HG03097 (cell line): Measurements from ENCODE around the gene STYK1.
"Not testable (repeated sequence)": the region's sequence is repeated elsewhere in the genome, so short reads cannot be mapped to it uniquely, and the experiment has no call there.

Source experiments
- ATAC-seq: cut with Tn5 transposase; IDR thresholded peaks from one replicate; pipeline ENCODE4 v1.9.1; 2021; ENCODE audit not compliant: unreplicated experiment, low FRiP score

Gene STYK1

DNA sequence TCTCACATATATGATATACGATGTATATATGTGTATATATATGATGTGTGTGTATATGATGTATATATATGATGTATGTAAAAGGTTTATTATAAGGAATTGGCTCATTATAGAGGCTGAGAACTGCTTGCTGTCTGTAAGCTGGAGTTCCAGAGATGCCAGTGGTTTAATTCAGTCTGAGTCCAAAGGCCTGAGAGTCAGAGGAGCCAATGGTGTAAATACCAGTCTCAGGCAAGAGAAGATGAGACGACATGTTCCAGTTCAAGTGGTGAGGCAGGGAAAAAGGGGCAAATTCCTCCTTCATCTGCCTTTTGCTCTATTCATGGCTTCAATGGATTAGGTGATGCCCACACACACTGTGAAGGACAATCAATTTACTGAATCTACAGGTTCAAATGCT, 17.1 kb upstream of the STYK1 start:
- no peak for ATAC-seq

DNA sequence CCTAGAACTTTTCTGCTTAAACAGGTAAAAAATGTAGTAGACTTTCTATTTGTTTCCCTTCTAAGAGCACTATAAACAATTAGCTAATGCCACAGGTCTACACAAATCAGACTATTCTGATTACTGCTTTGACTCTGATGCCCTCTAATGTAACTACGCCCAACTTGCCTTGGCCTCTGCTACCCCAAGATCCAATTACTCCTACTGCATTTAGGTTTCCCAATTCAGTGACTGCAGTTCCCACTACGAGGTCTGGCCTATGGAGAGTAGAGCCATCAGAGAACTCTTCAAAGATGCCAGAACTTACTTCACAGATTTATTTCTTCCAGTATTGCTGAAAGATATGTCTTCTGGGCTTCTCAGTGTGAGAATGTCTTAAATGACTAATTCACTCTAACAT, 15.3 kb upstream of the STYK1 start:
- no peak for ATAC-seq

DNA sequence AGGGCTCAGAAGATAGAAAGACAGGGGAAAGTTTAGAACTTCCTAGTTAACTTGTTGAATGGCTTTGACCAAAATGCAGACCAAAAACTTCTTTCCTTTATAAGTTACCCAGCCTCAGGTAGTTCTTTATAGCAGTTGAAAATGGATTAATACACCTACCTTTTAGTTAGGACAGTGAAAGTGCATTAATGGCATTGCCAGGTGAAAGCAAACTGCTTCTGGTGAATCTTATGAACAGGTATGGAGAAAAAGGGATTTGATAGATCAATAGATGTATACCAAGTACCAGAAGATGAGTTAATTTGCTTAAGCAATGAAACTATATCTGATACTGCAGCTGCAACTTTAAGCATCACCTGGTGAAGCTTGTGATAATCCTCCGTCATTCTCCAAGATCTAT, 14.2 kb upstream of the STYK1 start:
- ATAC-seq: no peak

DNA sequence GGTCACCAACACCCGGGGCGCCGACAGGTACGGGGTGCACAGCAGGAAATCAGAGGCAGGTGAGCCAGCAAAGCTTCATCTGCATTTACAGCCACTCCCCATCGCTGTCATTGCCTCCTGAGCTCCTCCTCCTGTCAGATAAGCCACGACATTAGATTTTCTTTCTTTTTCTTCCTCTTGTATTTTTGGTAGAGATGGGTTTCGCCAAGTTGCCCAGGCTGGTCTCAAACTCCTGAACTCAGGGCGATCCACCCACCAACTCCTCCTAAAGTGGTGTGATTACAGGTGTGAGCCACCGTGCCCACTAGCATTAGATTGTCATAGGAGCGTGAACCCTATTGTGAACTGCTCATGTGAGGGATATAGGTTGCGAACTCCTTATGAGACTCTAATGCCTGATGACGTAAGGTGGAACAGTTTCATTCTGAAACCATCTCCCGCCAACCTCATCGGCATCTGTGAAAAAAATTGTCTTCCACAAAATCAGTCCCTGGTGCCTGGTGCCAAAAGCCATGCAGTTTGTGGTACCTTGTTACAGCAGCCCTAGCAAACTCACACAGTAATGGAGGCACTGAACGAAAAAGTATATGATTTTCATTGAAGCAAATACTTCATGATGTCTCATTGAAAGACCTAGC, 1.5 kb downstream of the STYK1 start:
- ATAC-seq: no peak

DNA sequence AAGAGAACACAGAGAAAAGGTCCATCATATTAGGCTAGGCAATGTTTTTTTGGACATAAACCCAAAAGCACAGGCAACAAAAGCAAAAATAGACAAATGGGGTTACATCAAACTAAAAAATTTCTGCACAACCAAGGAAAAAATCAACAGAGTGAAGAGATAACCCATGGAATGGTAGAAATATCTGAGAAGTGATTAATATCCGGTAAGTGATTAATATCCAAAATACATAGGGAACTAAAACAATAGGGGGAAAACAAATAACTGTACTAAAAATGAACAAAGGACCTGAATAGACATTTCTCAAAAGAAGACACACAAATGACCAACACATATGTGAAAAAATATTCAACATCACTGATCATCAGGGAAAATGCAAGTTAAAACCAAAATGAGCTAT, 4.3 kb downstream of the STYK1 start:
- no peak for ATAC-seq

- no peak for ATAC-seq
These were observed 5.3 kb downstream of the STYK1 start for GRCh38 chr12:10668526-10668925.

- no peak for ATAC-seq
These were observed 6.3 kb downstream of the STYK1 start for GRCh38 chr12:10667581-10667980.

DNA sequence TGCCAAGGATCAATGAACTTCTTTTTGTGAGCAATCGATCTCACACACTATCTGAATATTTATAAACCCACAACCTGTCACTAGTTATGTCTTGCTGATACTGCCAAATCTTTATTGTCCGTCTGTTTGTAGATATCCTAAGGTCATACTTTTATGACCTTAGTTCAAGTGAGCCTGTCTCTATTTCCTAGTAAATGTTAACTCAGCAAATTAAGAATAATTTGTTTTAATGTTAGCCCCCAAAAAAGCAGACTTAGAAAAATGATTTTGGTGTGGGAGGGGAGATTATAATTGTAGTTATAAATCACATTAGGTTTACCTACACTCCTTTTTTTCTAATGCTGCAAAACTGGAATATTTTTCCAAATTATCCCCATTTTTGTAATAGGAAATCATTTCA, 9.4 kb downstream of the STYK1 start:
- no peak for ATAC-seq

DNA sequence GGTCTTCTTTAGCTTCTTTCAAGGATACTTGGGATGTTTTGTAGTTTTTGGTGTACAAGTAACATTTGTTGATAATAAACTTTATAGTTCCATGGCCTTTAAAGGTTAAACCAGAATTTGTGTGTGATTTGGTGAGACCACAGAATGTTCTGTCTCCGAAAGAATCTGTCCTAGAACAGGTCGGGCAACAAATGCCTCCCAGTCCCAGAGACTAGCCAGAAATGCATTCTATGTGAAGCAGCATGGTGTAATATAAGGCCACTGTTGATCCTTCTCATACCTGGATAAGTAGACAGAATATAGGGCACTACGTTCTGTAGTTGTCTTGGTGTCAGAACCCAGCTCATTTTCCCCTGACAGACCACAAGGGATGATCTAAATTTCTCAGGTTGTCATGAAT, 10.0 kb downstream of the STYK1 start:
- no peak for ATAC-seq

- ATAC-seq: no peak
These were observed 12.5 kb downstream of the STYK1 start for GRCh38 chr12:10661338-10661737.

GRCh38 chr12:10654003-10654402, 19.8 kb downstream of the STYK1 start:
- no peak for ATAC-seq

DNA sequence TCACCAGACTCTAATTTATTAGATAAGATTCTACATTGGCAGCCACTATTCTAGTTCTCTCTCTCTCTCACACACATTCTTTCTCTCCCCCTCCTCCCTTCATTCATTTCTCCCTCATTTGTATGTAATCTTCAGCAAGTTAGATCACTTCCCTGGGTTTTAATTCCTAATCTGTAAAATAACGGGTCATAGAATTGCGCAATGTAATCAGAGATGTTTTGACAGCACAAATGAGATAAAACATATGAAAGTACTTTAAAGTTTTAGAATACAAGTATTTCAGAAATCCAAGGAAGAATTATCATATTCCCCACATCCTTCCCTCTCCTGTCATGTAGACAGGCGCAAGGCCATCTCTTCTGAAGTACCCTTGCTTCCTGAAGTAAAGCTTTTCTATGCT, 21.7 kb downstream of the STYK1 start:
- no peak for ATAC-seq

GRCh38 chr12:10646576-10646975, 27.3 kb downstream of the STYK1 start:
- not testable (repeated sequence) for ATAC-seq

DNA sequence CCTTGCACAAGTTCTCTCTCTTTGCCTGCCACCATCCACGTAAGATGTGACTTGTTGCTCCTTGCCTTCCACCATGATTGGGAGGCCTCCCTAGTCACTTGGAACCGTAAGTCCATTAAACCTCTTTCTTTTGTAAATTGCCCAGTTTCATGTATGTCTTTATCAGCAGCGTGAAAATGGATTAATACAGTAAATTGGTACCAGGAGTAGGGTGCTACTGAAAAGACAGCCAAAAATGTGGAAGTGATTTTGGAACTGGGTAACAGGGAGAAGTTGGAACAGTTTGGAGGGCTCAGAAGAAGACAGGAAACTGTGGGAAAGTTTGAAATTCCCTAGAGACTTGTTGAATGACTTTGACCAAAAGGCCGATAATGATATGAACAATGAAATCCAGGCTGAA, 27.9 kb downstream of the STYK1 start:
- ATAC-seq: no peak

DNA sequence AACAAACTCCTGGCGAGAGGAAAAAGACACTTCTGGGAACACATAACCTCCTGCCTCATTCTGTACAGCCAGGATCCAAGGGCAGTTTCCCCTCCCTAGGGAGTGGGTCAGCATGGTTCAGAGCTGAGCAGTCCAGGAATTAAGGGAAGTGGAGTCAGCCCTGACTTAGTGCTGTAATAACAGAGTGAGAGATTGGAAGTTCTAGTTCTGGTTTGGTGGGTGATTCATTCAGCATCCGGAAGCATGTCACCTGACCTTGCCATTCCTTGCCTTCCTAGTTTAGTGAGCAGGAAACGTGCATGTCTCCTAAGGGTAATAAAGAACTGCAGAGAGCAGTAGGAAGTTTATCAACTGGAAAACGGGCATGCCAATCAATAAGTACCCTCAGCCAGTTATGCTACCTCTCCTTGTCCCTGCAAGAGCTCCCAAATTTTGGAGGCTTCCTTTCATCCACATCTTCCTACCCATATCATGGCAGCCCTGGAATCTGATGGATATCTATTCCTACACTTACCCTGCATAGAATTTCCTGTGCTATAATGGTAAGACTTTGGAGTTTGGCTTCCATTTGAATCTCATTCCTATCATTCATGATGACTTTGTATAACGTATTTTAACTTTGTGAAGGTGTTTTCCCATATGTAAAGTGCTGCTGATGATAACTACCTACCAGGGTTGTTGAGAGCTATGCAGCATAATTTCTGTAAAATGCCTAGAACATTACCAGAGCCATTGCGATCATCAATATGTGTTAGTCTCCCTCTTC, 31.9 kb downstream of the STYK1 start:
- ATAC-seq: no peak

DNA sequence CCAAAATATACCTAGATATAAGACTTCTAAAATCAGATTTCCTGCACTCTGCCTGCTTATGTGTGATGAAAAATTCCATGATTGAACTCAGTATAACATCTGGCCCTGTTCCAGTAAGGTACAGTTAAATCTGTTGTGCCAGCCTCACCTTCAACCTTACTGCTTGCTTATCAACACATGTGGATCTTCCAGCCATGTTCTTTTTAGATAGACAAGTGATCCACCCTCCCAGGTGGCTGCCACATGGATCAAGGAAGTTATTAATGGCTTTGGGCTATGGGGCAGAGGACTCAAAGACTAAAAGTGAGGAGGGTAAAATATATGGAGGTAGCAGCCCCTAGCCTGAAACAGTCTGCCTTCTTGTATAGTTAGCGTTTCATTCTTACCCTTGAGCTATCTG, 35.1 kb downstream of the STYK1 start:
- no peak for ATAC-seq

- ATAC-seq: no peak
These were observed 37.2 kb downstream of the STYK1 start for GRCh38 chr12:10636611-10637010.

DNA sequence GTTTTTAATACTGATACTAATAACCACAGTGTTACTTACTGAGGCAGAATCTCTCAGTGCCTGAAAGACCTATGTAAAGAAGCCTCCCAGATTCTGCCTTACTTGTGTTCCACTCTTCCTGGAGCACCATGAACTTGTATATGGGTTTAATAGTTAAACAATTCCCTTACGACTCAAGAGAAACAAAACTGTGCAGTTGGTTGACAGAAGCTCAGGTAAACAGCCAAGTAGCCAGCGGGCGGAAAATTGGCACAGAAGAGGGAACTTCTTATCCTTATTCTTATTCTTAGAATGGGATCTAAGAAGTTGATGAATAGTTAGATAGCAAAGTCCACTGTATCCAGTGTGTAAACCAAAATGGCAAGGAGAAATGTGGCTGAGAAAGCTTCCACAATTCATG, 37.7 kb downstream of the STYK1 start:
- no peak for ATAC-seq

- ATAC-seq: no peak
These were observed 38.5 kb downstream of the STYK1 start for GRCh38 chr12:10635306-10635705.

DNA sequence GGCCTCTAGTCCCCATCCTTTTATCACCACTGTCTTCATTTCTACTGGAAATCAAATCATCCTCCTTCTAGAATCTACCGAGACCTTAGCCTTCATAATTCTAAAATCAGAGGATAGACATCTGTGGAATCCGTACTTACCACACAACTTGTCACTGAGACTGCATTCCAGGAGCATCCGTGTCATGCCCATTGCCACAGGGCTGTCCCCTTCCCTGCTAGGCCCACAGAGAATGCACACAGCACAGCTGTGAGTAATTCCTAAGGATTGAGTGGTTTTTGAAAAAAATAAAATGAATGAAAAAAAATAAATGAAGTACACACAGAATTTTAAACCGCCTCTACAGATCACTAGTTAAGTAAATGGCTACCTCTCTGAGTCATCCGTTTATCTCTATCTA, 39.4 kb downstream of the STYK1 start:
- ATAC-seq: no peak

- no peak for ATAC-seq
These were observed 40.3 kb downstream of the STYK1 start for GRCh38 chr12:10633541-10633940.

DNA sequence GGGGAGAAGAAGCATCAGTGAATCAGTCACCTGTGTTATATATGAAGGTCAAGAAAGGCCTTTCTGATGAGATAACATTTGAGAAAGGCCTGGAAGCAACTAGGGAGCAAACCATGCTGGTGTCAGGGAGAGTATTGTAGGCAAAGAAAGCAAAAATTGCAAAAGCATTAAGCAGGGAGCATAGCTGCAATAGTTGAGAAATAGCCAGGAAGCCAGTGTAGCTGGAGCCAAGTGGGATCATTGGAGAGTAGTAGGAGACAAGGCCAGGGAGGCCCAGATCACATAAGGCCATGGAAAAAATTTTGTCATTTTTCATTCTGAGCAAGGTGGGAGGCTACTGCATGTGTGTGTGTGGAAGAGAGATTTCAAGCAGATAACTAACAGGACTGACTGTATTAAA, 41.6 kb downstream of the STYK1 start:
- no peak for ATAC-seq
